Hematopoietic multipotent progenitor cell treated with erythropoietin and hydrocortisone succinate and interleukin-3 and kit ligand, for 4 days (in vitro differentiated cells): ENCODE results near the gene MACROD2.

Source experiments
- DNase-seq: peaks from one replicate; pipeline ENCODE4 v3.0.0-alpha.2; 2015

Gene MACROD2

GRCh38 chr20:14284443-14284842 is 289.1 kb downstream of the MACROD2 start:
- no peak for DNase-seq

- no peak for DNase-seq
Measured at GRCh38 chr20:14288341-14289330, 293.3 kb downstream of the MACROD2 start.

- DNase-seq: no peak
Measured at GRCh38 chr20:14291502-14291901, 296.2 kb downstream of the MACROD2 start.

GRCh38 chr20:14295238-14295637 is 299.9 kb downstream of the MACROD2 start:
- DNase-seq: no peak

DNA sequence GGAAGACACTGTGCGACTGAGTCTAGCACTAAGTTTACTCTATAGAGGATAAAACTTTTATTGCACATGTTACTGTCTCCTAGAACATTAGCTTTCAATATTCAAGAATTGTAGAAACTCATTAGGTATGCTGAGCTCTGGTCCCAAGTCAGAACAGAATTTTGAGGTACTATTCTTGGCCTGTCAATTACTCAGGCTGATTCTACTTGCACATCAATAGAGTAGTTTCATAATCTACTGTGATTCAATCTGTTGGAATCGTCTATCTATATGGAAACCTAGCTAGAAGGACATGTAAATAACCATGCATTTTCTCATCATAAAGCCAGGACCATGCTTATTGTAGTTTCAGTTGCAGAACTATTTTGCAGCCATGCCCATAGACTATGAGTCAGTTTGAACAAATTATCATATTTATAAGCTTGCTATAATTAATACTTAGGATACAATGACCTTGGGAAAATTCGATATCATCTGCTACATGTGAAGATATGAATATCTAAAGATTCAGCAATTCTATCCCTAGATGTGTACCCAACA is 300.5 kb downstream of the MACROD2 start:
- no peak for DNase-seq

DNA sequence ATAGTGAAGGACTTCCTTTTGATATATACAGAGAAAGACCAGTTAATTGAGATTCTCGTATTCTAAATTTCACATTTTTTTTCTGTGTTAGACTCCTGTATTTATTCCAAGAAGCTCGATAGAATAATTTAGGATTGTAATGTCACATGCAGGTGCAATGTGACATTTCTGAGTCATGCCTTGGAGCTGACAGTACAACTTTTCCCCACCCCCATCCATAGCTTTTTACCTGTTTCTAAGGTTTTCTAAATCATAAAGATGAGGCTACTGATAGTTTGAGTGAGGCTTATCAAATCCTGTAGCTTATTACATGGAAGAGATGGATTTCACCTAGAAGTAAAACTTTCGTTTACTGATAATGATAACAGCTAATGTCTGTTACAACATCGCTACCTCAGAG is 304.5 kb downstream of the MACROD2 start:
- DNase-seq: no peak

DNA sequence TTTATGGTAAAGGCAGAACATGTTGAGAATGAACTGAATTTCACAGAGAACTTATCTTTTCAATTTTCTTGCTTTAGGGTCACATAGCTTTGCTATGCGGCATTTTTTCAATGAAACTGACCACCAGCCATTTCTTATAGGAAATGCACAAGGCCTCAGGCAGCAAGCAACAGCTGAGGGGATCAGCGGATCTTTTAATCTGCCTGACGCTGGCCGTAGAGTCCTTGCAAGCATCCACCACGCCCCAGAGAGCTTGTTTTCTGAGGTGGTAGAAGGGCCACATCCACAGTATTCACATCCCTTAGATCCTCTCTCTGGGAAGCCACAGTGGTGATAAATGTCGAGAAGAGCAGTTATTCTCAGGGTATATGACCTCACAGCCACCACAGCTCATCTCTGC is 307.8 kb downstream of the MACROD2 start:
- no peak for DNase-seq

GRCh38 chr20:14303651-14304050 is 308.3 kb downstream of the MACROD2 start:
- no peak for DNase-seq

DNA sequence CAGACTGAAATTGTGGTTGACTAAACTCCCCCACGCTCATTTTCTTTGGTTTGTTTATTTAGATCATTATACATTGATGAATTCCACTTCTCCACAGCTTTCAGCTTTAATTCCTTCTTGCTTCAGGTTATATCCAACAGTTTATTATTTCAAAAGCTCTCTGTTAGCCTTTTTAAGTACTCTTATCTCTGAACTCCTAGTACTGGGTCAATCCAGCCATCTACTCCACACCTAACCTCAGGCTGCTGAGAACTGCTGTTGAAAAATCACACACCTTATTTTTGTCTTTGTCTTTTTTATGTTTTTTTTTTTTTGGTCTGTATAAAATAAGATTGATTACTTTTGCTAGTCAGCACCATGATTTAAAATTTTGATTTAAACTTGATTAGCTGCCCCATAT is 309.2 kb downstream of the MACROD2 start:
- DNase-seq: no peak

DNA sequence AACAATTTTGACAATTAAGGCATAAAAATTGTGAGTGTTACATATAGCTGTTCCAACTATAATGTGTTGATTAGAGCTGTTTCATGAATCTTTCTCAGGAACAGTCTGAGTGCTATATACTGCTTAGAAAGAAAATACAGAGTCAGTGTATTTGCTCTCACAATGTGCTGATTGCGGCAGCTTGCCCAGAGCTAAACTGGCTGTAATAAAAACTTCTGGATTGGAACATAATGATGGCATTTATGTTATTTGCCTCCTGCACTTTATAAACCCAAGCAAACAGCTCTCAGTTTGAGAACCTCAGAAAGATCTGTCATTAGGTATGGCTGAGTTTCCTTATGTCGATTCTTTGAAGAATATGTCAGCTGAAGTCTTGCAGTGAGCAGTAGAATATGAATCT is 312.6 kb downstream of the MACROD2 start:
- no peak for DNase-seq

DNA sequence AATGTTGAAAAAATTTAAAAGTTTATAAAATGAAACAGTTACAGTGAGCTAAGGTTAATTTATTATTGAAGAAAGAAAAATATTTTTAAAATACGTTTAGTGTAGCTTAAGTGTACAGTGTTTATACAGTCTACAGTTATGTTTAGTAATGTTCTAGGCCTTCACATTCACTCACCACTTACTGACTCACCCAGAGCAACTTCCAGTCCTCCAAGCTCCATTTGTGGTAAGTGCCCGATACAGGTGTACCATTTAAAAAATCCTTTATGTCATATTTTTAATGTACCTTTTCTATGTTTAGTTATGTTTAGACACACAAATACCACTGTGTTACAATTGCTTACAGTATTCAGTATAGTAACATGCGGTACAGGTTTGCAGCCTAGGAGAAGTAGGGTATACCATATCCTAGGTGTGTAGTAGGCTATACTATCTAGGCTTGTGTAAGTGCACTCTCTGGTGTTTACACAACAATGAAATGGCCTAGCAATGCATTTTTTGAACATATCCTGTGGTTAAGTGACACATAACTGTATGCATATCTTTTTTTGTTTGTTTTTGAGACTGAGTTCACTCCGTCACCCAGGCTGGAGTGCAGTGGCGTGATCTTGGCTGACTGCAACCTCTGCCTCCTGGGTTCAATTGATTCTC is 315.8 kb downstream of the MACROD2 start:
- DNase-seq: no peak

DNA sequence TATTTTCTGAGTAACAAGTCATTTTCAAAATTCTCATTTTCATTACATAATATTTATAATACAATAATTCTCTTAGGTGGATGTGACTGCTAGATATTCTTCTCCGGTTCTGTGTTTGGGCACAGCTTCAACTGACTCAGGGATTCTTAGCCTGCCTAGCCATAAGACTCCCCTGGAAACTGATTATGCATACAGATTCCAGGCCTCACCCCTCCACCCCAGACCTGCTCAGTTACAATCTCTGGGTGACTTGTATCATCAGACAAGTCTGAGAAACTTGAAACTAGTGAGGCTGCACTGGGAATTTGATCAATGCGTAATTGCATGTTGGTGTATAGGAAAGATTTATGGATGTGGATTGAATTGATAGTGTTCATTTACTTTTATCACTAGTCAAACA is 316.7 kb downstream of the MACROD2 start:
- no peak for DNase-seq

- no peak for DNase-seq
Measured at GRCh38 chr20:14313341-14314020, 318.2 kb downstream of the MACROD2 start.

- no peak for DNase-seq
Measured at GRCh38 chr20:14319704-14320103, 324.4 kb downstream of the MACROD2 start.

DNA sequence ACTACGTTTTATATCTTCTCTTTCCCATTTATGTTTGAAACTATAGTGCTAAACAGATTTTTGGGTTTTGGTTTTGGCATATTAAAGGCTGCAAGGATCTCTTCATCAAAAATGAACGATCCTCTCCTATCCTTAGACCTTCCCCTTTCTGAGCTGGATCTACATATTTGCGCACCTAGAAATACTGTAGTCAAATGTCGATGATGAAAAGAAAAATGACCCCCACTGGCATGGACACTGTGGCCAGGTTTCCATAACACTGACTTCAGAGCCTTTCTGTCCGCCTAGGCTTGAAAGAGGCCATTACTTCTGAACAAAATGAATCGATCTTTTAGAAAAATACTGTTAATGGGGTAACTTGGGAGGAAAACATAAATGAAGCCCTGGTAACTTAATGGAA is 336.3 kb downstream of the MACROD2 start:
- DNase-seq: no peak

GRCh38 chr20:14332866-14333265 is 337.6 kb downstream of the MACROD2 start:
- no peak for DNase-seq

DNA sequence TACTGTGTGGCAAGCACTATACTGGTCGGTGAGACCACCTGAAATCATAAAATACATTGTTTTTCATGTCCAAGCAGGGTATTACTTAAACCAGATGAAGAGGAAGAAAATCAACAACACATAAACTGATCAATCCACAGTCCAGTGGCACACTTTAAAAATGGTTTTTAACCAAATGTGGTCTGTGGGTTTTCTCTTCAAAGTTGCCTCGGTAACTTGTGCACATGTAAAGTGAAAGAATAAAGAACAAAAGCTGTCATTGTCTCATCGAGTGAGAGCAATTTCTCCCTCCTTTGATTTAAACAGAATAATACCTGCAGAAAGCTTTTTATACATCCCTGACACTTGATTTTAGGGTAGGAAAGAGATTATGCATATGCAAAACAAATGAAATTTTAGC is 338.4 kb downstream of the MACROD2 start:
- no peak for DNase-seq

- DNase-seq: peak; percentile 1
Measured at GRCh38 chr20:14334306-14334930, 339.1 kb downstream of the MACROD2 start.

DNA sequence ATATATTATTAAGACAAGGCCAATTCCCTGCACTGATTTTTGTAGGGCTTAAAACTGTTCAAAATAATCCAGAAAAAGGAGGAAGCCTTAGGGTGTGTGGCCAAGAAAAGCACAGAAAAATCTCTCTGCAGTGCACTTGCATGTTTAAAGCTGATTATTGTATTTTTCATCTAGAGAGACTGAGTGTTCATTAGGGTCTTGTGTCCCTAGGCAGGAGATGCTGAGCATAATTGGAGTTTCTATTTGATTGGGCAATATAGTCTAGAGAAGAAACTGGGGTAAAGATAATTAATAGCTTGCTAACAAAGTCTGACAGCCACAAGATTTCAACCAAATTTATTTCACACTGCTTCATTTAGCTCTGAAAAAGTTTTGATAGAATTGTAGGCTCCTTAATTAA is 339.7 kb downstream of the MACROD2 start:
- DNase-seq: no peak

- no peak for DNase-seq
Measured at GRCh38 chr20:14336686-14337085, 341.4 kb downstream of the MACROD2 start.

- DNase-seq: peak; percentile 74
Measured at GRCh38 chr20:14337400-14338171, 342.3 kb downstream of the MACROD2 start, which contains the start of gene FLRT3. Gene FLRT3, minus strand, starts transcription at chr20:14337612. Its CDS starts 10,106 bp downstream, at chr20:14327506.

DNA sequence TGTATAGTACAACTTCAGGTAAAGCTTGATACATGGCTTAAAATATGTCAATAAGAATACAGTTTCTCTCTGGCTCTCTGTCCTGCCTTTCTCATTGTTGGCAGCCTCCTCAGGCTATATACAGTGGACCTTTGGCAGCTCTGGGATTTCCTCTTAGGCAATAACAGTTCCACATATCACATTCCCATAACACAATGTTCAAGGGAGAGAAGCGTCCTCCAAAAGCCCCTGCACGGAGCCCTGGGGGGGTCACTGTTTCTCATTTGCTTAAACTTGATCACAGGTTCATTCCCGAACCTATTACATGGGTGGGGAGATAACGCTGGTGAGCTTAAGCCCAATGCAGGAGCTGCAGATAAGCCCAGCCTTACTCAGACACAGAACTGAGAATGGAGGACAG is 346.5 kb downstream of the MACROD2 start:
- no peak for DNase-seq
